ENCODE results near the gene FYN.

GRCh38 chr6:111793711-111794111 is 79.5 kb downstream of the FYN start:
- TF ChIP-seq EZH2 (IDR thresholded peaks at IDR 0.05) (no peak), POLR2AphosphoS5 (IDR thresholded peaks at IDR 0.05; ENCODE audit: borderline replicate concordance, low read depth, low read length) (no peak)
